Measurements from ENCODE around the gene ZFTA.

DNA sequence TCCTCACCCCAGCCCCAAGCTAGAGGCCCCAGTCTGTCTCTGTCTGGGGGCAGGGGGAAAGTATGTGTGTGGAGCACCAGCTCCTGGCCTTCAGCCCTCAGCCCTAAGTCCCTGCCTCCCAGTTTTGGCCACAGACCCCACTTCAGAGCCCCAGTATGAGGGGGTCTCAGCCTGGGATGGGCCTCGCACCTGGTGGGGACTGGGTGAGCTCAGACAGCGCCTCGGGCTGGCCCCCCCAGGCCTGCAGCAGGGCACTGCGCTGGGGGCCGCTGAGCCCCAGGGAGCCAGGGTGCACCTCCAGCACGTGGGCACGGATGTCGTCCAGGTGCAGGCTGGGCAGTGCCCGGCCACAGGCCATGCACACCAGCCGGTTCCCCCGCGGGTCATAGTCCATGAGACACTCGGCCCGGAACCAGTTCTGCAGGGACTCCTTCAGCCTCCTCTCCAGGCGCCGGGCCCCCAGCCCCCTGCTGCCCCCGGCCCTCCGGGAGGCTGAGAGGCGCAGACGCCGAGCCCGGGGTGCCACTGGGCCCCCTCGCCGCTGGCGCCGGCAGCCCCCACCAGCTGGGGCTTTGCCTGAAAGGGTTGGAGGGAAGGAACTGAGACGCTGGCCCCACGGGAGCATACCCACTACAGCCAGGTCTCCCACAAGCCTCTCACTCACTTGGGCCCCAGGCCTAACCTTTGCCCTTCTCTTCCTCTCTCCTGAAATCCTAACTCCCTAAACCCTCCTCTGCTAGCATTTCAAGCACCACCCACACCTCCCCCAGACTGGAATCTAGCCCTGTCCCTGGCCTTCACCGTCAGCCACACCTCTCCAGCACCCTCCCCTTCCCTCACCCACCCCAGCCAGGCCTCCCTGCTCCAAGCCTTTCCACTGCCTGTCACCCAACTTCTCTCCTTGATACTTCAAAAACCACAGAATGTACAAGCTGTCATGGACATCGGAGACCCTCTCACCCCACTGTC, 3.6 kb downstream of the ZFTA start:
- TF ChIP-seq POLR2AphosphoS5 (IDR thresholded peaks at IDR 0.05; ENCODE audit: low read depth) (no peak), EZH2 (IDR thresholded peaks at IDR 0.05; ENCODE audit: low read depth, unreplicated experiment) (no peak), ZNF331 (CRISPR knock-in tag; IDR thresholded peaks at IDR 0.05; ENCODE audit: low read depth) (no peak)
- TF ChIP-seq, protein P1, sequence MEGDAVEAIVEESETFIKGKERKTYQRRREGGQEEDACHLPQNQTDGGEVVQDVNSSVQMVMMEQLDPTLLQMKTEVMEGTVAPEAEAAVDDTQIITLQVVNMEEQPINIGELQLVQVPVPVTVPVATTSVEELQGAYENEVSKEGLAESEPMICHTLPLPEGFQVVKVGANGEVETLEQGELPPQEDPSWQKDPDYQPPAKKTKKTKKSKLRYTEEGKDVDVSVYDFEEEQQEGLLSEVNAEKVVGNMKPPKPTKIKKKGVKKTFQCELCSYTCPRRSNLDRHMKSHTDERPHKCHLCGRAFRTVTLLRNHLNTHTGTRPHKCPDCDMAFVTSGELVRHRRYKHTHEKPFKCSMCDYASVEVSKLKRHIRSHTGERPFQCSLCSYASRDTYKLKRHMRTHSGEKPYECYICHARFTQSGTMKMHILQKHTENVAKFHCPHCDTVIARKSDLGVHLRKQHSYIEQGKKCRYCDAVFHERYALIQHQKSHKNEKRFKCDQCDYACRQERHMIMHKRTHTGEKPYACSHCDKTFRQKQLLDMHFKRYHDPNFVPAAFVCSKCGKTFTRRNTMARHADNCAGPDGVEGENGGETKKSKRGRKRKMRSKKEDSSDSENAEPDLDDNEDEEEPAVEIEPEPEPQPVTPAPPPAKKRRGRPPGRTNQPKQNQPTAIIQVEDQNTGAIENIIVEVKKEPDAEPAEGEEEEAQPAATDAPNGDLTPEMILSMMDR (conservative IDR thresholded peaks at IDR 0.05; ENCODE audit: low read depth in 2 of 2) = no peak
- TF ChIP-seq, protein P2, sequence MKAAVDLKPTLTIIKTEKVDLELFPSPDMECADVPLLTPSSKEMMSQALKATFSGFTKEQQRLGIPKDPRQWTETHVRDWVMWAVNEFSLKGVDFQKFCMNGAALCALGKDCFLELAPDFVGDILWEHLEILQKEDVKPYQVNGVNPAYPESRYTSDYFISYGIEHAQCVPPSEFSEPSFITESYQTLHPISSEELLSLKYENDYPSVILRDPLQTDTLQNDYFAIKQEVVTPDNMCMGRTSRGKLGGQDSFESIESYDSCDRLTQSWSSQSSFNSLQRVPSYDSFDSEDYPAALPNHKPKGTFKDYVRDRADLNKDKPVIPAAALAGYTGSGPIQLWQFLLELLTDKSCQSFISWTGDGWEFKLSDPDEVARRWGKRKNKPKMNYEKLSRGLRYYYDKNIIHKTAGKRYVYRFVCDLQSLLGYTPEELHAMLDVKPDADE (IDR thresholded peaks at IDR 0.05) = no peak

Data from GM23338 (cell line).